HepG2 (cell line): ENCODE results near the gene RYK. TPM values are rescaled to one million over a fixed set of nuclear protein-coding genes. Genes with fewer than 3 reads are reported as not detected.

Experiments used
- ESRRA ChIP-seq: sonication (generic); formaldehyde crosslinking; IDR thresholded peaks from 2 replicates; pipeline ENCODE4 v1.5.1; 2020; ENCODE audit warnings: mild to moderate bottlenecking, low read depth, missing genetic modification reagents
- FOXA3 ChIP-seq: IDR thresholded peaks from 2 replicates; pipeline ENCODE4 v1.6.1; 2016; ENCODE audit warnings: missing genetic modification reagents, missing compliant biosample characterization
- GABPA ChIP-seq, 2 experiments: IDR thresholded peaks; 2 replicates each; pipeline ENCODE4 v1.6.1; 2011 to 2016; ENCODE audit warnings: low read depth in 2 of 2, low read length in 1 of 2, missing biosample characterization in 1 of 2, missing genetic modification characterization in 1 of 2
- HOXD1 ChIP-seq: sonication (generic); formaldehyde crosslinking; IDR thresholded peaks from 2 replicates; pipeline ENCODE4 v1.5.0; 2020; ENCODE audit warnings: missing genetic modification reagents
- NCOR1 ChIP-seq: fragments of 200-600 bp; sonication (generic); IDR thresholded peaks from 2 replicates; pipeline ENCODE4 v1.7.0; 2017; ENCODE audit warnings: antibody characterized with exemption, low read length, borderline replicate concordance
- NR3C1 ChIP-seq: sonication (generic); formaldehyde crosslinking; IDR thresholded peaks from 2 replicates; pipeline ENCODE4 v1.4.0; 2020; ENCODE audit warnings: missing genetic modification reagents
- NRL ChIP-seq: sonication (generic); formaldehyde crosslinking; IDR thresholded peaks from 2 replicates; pipeline ENCODE4 v1.5.0; 2020; ENCODE audit warnings: missing genetic modification reagents, mild to moderate bottlenecking, moderate library complexity, borderline replicate concordance
- PHF20 ChIP-seq: sonication (generic); formaldehyde crosslinking; IDR thresholded peaks from 2 replicates; pipeline ENCODE4 v1.5.0; 2020; ENCODE audit warnings: mild to moderate bottlenecking, missing genetic modification reagents
- PRMT3 ChIP-seq: sonication (generic); formaldehyde crosslinking; IDR thresholded peaks from 2 replicates; pipeline ENCODE4 v1.8.1; 2022; ENCODE audit warnings: low read depth, mild to moderate bottlenecking, moderate library complexity, missing genetic modification reagents, borderline replicate concordance
- SNAPC2 ChIP-seq: sonication (generic); formaldehyde crosslinking; IDR thresholded peaks from 2 replicates; pipeline ENCODE4 v1.8.1; 2022; ENCODE audit warnings: mild to moderate bottlenecking, missing genetic modification reagents
- U2AF1 ChIP-seq: fragments of 200-400 bp; formaldehyde crosslinking; optimal IDR thresholded peaks from 2 replicates; pipeline ENCODE3; 2017; ENCODE audit warnings: mild to moderate bottlenecking, low read depth, low read length
- ZFY ChIP-seq: sonication (generic); formaldehyde crosslinking; IDR thresholded peaks from 2 replicates; pipeline ENCODE4 v1.4.0; 2020; ENCODE audit warnings: missing genetic modification reagents
- ZNF343 ChIP-seq: sonication (generic); formaldehyde crosslinking; IDR thresholded peaks from 2 replicates; pipeline ENCODE4 v1.4.0; 2020; ENCODE audit warnings: mild to moderate bottlenecking, missing genetic modification reagents
- polyA plus RNA-seq, 8 experiments: library from polyadenylated mRNA; depleted of rRNA in 3 of 8; stranded (reverse) in 7 of 8; unstranded in 1 of 8; fragments of >200 nt; fragmentation: Illumina TruSeq in 4 of 8; extraction: Trizol in 4 of 8; gene quantifications; 2 replicates each; pipeline versions ENCODE4 v1.2.1 to v1.2.3, GENCODE V29; 2011 to 2016; ENCODE audit warnings: low read depth in 4 of 8, missing spikeins in 1 of 8, mixed read lengths in 1 of 8; ENCODE audit not compliant: insufficient read depth in 1 of 8
- total RNA-seq, 5 experiments: library from RNA; depleted of rRNA; stranded (reverse); fragments of >200 nt; fragmentation: Illumina TruSeq; extraction: Trizol; gene quantifications; 2 replicates each; pipeline ENCODE4 v1.2.3, GENCODE V29; 2016; ENCODE audit warnings: low read depth in 1 of 5
- TF ChIP-seq, protein P1 (sequence below): sonication (generic); formaldehyde crosslinking; IDR thresholded peaks from 2 replicates; pipeline ENCODE4 v1.4.0; 2020; ENCODE audit warnings: missing genetic modification reagents; ENCODE audit errors: not compliant biosample characterization
- TF ChIP-seq, protein P2 (sequence below): sonication (generic); formaldehyde crosslinking; IDR thresholded peaks from 2 replicates; pipeline ENCODE4 v1.4.0; 2020; ENCODE audit warnings: missing genetic modification reagents
- TF ChIP-seq, protein P3 (sequence below): sonication (generic); formaldehyde crosslinking; IDR thresholded peaks from 2 replicates; pipeline ENCODE4 v1.4.0; 2020; ENCODE audit warnings: mild to moderate bottlenecking, low read depth, missing genetic modification reagents
- TF ChIP-seq, protein P4 (sequence below): sonication (generic); formaldehyde crosslinking; IDR thresholded peaks from 2 replicates; pipeline ENCODE4 v1.4.0; 2020; ENCODE audit warnings: missing genetic modification reagents, borderline replicate concordance

The RYK gene
- total and polyA plus RNA-seq, 2 of the 13 experiments (the other 11 are each of a cell fraction or from before 2014, with no cell fraction given), result 35.0 to 66.2 TPM

DNA sequence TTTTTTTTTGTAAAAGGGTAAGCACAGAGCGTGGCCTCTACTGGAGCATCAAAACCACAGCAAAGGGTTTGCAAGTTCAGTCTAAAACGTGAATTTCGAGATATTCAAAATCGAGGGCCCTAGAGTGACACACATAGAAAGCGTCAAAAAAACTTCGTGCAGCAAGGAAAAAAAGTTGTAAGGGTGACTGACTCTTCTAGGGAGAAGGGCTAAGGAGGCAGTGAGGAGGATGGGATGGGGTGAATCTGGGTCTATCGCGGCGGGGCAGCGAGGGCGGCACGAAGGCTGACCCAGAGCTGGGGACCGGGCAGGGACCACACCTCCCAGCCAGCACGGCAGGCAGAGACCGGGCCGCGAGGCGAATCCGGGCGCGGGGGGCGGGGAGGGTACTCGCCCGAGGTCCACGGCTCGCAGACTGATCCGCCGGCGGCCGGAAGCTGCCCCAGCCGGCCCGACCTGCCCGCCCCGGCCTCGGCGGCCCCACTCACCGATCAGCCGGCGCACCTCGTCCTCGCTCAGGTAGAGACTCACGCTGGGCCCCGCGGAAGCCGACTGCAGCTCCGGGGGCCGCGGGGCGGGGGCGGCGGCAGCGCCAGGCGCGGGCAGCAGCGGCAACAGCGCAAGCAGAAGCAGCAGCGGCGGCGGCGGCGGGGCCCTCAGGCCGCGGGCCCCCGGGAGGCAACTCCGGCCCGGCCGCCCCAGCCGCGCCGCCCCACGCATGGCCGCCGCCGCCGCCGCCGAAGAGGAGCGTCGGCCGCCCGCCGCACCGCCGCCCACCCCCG is 533 bp downstream of the RYK start (continued):
- no peak for TF ChIP-seq NRL (CRISPR knock-in tag)
- no peak for TF ChIP-seq U2AF1
- TF ChIP-seq SNAPC2, result no peak
- no peak for TF ChIP-seq ZNF343 (CRISPR knock-in tag)
- TF ChIP-seq, protein P1, sequence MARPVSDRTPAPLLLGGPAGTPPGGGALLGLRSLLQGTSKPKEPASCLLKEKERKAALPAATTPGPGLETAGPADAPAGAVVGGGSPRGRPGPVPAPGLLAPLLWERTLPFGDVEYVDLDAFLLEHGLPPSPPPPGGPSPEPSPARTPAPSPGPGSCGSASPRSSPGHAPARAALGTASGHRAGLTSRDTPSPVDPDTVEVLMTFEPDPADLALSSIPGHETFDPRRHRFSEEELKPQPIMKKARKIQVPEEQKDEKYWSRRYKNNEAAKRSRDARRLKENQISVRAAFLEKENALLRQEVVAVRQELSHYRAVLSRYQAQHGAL (CRISPR knock-in tag), result no peak
- TF ChIP-seq, protein P2, sequence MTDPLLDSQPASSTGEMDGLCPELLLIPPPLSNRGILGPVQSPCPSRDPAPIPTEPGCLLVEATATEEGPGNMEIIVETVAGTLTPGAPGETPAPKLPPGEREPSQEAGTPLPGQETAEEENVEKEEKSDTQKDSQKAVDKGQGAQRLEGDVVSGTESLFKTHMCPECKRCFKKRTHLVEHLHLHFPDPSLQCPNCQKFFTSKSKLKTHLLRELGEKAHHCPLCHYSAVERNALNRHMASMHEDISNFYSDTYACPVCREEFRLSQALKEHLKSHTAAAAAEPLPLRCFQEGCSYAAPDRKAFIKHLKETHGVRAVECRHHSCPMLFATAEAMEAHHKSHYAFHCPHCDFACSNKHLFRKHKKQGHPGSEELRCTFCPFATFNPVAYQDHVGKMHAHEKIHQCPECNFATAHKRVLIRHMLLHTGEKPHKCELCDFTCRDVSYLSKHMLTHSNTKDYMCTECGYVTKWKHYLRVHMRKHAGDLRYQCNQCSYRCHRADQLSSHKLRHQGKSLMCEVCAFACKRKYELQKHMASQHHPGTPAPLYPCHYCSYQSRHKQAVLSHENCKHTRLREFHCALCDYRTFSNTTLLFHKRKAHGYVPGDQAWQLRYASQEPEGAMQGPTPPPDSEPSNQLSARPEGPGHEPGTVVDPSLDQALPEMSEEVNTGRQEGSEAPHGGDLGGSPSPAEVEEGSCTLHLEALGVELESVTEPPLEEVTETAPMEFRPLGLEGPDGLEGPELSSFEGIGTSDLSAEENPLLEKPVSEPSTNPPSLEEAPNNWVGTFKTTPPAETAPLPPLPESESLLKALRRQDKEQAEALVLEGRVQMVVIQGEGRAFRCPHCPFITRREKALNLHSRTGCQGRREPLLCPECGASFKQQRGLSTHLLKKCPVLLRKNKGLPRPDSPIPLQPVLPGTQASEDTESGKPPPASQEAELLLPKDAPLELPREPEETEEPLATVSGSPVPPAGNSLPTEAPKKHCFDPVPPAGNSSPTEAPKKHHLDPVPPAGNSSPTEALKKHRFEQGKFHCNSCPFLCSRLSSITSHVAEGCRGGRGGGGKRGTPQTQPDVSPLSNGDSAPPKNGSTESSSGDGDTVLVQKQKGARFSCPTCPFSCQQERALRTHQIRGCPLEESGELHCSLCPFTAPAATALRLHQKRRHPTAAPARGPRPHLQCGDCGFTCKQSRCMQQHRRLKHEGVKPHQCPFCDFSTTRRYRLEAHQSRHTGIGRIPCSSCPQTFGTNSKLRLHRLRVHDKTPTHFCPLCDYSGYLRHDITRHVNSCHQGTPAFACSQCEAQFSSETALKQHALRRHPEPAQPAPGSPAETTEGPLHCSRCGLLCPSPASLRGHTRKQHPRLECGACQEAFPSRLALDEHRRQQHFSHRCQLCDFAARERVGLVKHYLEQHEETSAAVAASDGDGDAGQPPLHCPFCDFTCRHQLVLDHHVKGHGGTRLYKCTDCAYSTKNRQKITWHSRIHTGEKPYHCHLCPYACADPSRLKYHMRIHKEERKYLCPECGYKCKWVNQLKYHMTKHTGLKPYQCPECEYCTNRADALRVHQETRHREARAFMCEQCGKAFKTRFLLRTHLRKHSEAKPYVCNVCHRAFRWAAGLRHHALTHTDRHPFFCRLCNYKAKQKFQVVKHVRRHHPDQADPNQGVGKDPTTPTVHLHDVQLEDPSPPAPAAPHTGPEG (CRISPR knock-in tag), result no peak
- TF ChIP-seq NR3C1 (CRISPR knock-in tag), result no peak
- no peak for TF ChIP-seq NCOR1
- TF ChIP-seq ZFY, result peak; percentile 88
- 0 out of 2 replicates have a peak, but pooled peaks have one; percentile 6 for TF ChIP-seq FOXA3 (CRISPR knock-in tag)
- TF ChIP-seq PHF20 (CRISPR knock-in tag), result 0 out of 2 replicates have a peak, but pooled peaks have one; percentile 13
- TF ChIP-seq HOXD1 (CRISPR knock-in tag), result no peak
- TF ChIP-seq ESRRA (CRISPR knock-in tag), result no peak
- TF ChIP-seq, protein P3, sequence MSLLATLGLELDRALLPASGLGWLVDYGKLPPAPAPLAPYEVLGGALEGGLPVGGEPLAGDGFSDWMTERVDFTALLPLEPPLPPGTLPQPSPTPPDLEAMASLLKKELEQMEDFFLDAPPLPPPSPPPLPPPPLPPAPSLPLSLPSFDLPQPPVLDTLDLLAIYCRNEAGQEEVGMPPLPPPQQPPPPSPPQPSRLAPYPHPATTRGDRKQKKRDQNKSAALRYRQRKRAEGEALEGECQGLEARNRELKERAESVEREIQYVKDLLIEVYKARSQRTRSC, result peak; percentile 66; the same call in 1 of the 2 replicates
- TF ChIP-seq PRMT3 (CRISPR knock-in tag), result peak; percentile 28; the same call in 1 of the 2 replicates
- TF ChIP-seq, protein P4, sequence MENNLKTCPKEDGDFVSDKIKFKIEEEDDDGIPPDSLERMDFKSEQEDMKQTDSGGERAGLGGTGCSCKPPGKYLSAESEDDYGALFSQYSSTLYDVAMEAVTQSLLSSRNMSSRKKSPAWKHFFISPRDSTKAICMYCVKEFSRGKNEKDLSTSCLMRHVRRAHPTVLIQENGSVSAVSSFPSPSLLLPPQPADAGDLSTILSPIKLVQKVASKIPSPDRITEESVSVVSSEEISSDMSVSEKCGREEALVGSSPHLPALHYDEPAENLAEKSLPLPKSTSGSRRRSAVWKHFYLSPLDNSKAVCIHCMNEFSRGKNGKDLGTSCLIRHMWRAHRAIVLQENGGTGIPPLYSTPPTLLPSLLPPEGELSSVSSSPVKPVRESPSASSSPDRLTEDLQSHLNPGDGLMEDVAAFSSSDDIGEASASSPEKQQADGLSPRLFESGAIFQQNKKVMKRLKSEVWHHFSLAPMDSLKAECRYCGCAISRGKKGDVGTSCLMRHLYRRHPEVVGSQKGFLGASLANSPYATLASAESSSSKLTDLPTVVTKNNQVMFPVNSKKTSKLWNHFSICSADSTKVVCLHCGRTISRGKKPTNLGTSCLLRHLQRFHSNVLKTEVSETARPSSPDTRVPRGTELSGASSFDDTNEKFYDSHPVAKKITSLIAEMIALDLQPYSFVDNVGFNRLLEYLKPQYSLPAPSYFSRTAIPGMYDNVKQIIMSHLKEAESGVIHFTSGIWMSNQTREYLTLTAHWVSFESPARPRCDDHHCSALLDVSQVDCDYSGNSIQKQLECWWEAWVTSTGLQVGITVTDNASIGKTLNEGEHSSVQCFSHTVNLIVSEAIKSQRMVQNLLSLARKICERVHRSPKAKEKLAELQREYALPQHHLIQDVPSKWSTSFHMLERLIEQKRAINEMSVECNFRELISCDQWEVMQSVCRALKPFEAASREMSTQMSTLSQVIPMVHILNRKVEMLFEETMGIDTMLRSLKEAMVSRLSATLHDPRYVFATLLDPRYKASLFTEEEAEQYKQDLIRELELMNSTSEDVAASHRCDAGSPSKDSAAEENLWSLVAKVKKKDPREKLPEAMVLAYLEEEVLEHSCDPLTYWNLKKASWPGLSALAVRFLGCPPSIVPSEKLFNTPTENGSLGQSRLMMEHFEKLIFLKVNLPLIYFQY, result peak; percentile 83; the same call in 1 of the 2 replicates
- TF ChIP-seq GABPA (IDR thresholded peaks at IDR 0.05; ENCODE audit: low read depth, low read length), result peak; percentile 39; the same call in 1 of the 2 replicates
- no peak for TF ChIP-seq GABPA (CRISPR knock-in tag; IDR thresholded peaks at IDR 0.05; ENCODE audit: low read depth)
